CD8-positive, alpha-beta memory T cell (primary cell): ENCODE measurements around the gene PRDM16. TPM values are rescaled to one million over a fixed set of nuclear protein-coding genes. Genes with fewer than 3 reads are reported as not detected.

ENCODE experiments used
- CTCF ChIA-PET: fragments of 350-600 bp; sonication (Branson Sonifier 250); formaldehyde crosslinking; loops from one replicate; lab custom pipeline; 2021; ENCODE audit warnings: antibody characterized with exemption; lab: Charles Lee
- POLR2A ChIA-PET: fragments of 350-600 bp; sonication (Branson Sonifier 250); formaldehyde crosslinking; loops from one replicate; lab custom pipeline; 2021; ENCODE audit warnings: antibody characterized with exemption; lab: Charles Lee
- DNase-seq, 5 donors: peaks; one replicate each; pipeline versions ENCODE4 v3.0.0 to v3.0.0-alpha.2; 2020 to 2022; ENCODE audit warnings: mixed read lengths in 1 of 5
- H3K27ac ChIP-seq: one replicate; pipeline ENCODE4 v1.7.0; 2013; ENCODE audit warnings: low read depth, mild to moderate bottlenecking, low read length, moderate library complexity
- H3K27me3 ChIP-seq: 2 replicates; pipeline ENCODE4 v1.7.0; 2013; ENCODE audit warnings: low read length, mild to moderate bottlenecking; ENCODE audit not compliant: insufficient read depth, poor library complexity, severe bottlenecking
- H3K36me3 ChIP-seq: 2 replicates; pipeline ENCODE4 v1.7.0; 2013; ENCODE audit warnings: mild to moderate bottlenecking, low read length, moderate library complexity; ENCODE audit not compliant: insufficient read depth
- H3K4me1 ChIP-seq: 2 replicates; pipeline ENCODE4 v1.7.0; 2013; ENCODE audit warnings: mild to moderate bottlenecking, low read length, moderate library complexity; ENCODE audit not compliant: insufficient read depth
- H3K4me3 ChIP-seq: 2 replicates; pipeline ENCODE4 v1.7.0; 2013; ENCODE audit warnings: mild to moderate bottlenecking, low read length
- H3K9me3 ChIP-seq: 2 replicates; pipeline ENCODE4 v1.7.0; 2013; ENCODE audit warnings: mild to moderate bottlenecking, low read length
- H3K27ac Mint-ChIP-seq, 8 donors: one replicate each; pipeline ENCODE4 v1.8.0; 2020 to 2021; ENCODE audit warnings: mixed read lengths in 8 of 8, mild to moderate bottlenecking in 6 of 8, inconsistent platforms in 3 of 8, moderate library complexity in 3 of 8
- H3K27me3 Mint-ChIP-seq, 2 donors: one replicate each; pipeline ENCODE4 v1.8.0; 2020 to 2021; ENCODE audit warnings: mixed read lengths in 2 of 2, mild to moderate bottlenecking in 1 of 2, moderate library complexity in 1 of 2
- H3K36me3 Mint-ChIP-seq, 3 donors: one replicate each; pipeline ENCODE4 v1.8.0; 2020 to 2021; ENCODE audit warnings: mixed read lengths in 3 of 3, inconsistent platforms in 1 of 3, mild to moderate bottlenecking in 1 of 3
- H3K4me1 Mint-ChIP-seq, 3 donors: one replicate each; pipeline ENCODE4 v1.8.0; 2020 to 2021; ENCODE audit warnings: mixed read lengths in 3 of 3, inconsistent platforms in 1 of 3, mild to moderate bottlenecking in 1 of 3
- H3K4me3 Mint-ChIP-seq, 7 donors: one replicate each; pipeline ENCODE4 v1.8.0; 2020 to 2021; ENCODE audit warnings: mixed read lengths in 7 of 7, mild to moderate bottlenecking in 6 of 7, moderate library complexity in 4 of 7, inconsistent platforms in 2 of 7
- H3K9me3 Mint-ChIP-seq, 5 donors: one replicate each; pipeline ENCODE4 v1.8.0; 2020 to 2022; ENCODE audit warnings: mixed read lengths in 5 of 5, mild to moderate bottlenecking in 3 of 5, moderate library complexity in 2 of 5, inconsistent platforms in 1 of 5
- polyA plus RNA-seq: library from polyadenylated mRNA; unstranded; fragments of 300-500 nt; fragmentation: Illumina TruSeq; gene quantifications from one replicate; pipeline ENCODE4 v1.2.3, GENCODE V29; 2021
- total RNA-seq, 2 experiments: library from RNA; stranded (reverse); gene quantifications; one replicate each; pipeline ENCODE4 v1.2.3, GENCODE V29; 2021

Gene PRDM16
- total and polyA plus RNA-seq, 3 experiments from 2014 or later = not detected

- no peak overlapping the region for H3K4me3 Mint-ChIP-seq
- Histone ChIP-seq H3K4me1 (no peaks in the 10 kb centered on the region), H3K9me3 (no peaks in the 10 kb centered on the region), H3K4me3 (no peak overlapping the region), H3K27me3 (no peaks in the 10 kb centered on the region), H3K36me3 (no peaks in the 10 kb centered on the region), H3K27ac (no peak overlapping the region)
- no peak for DNase-seq
- ChIA-PET CTCF (interaction anchor here (1.6 to 3.5 kb wide), 2 partner anchors 17 to 32 kb away, joined by 4 to 13 read pairs; no protein-coding TSS in a partner anchor), POLR2A (no interaction called here)
- no peaks in the 10 kb centered on the region for H3K4me1 Mint-ChIP-seq
- no peak overlapping the region for H3K27ac Mint-ChIP-seq
- no peaks in the 10 kb centered on the region for H3K27me3 Mint-ChIP-seq
- H3K36me3 Mint-ChIP-seq = peaks cover 0 to 5% (median 0%) of the 10 kb centered on the region in 3 donors
- peaks cover 5 to 13% (median 6%) of the 10 kb centered on the region in 5 donors for H3K9me3 Mint-ChIP-seq
Observed at GRCh38 chr1:3485016-3485415, 416.0 kb downstream of the PRDM16 start.

Other genes with a start within 250 kb of the PRDM16 start
- not detected for gene ACTRT2, start 47.7 kb upstream of the PRDM16 start, total RNA-seq
- gene ACTRT2, start 47.7 kb upstream of the PRDM16 start, polyA plus RNA-seq = not detected